ENCODE data around the gene RAD51B.

DNA sequence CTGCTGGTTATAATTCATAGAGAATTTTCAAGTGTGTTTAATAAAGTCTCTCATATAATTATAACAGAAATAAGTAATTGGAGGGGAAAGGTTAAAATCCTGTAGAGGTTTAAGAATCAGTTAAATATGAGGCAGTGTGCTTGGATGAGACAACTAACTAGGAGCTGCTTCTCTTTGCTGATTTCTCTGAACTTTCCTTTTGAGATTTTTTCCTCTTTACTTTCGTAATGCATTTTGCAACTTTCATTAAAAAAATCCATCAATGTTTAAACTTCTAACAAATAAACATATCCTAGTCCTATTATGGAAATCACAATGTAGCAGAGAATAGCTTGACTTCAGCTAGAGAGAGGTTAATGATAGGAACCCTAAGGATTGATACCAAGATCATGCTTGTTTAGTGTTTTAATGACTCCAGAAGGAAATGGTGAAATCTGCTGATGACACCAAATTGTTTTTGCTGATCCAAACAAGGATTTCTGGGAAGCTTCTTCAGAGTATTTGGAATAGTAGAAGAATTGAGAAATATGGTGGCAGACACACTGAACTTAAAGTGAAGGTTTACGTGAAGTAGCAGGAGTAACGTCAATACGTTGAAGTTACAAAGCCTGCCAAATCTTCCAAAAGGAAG lies 122.6 kb downstream of the RAD51B start:
- TF ChIP-seq, protein P1, sequence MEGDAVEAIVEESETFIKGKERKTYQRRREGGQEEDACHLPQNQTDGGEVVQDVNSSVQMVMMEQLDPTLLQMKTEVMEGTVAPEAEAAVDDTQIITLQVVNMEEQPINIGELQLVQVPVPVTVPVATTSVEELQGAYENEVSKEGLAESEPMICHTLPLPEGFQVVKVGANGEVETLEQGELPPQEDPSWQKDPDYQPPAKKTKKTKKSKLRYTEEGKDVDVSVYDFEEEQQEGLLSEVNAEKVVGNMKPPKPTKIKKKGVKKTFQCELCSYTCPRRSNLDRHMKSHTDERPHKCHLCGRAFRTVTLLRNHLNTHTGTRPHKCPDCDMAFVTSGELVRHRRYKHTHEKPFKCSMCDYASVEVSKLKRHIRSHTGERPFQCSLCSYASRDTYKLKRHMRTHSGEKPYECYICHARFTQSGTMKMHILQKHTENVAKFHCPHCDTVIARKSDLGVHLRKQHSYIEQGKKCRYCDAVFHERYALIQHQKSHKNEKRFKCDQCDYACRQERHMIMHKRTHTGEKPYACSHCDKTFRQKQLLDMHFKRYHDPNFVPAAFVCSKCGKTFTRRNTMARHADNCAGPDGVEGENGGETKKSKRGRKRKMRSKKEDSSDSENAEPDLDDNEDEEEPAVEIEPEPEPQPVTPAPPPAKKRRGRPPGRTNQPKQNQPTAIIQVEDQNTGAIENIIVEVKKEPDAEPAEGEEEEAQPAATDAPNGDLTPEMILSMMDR (IDR thresholded peaks at IDR 0.05), result no peak
- TF ChIP-seq EP300 (IDR thresholded peaks at IDR 0.05) (peak in 1 of 2 donors; percentile 66), POLR2A (IDR thresholded peaks at IDR 0.05) (no peak)

Data from tibial nerve (tissue), 4 donors.